SK-N-MC (cell line): ENCODE data around the gene CD38.

Experiments
- EZH2 ChIP-seq: fragments of 200-600 bp; sonication (generic); IDR thresholded peaks from one replicate; pipeline ENCODE4 v1.6.1; 2017; ENCODE audit warnings: antibody characterized with exemption
- FOXP2 ChIP-seq: optimal IDR thresholded peaks from 2 replicates; pipeline ENCODE3; 2011; ENCODE audit warnings: mild to moderate bottlenecking, moderate library complexity; ENCODE audit not compliant: insufficient read depth; ENCODE audit errors: extremely low read length, control extremely low read depth
- POLR2AphosphoS5 ChIP-seq: IDR thresholded peaks from 2 replicates; pipeline ENCODE4 v1.6.1; 2012; ENCODE audit warnings: mild to moderate bottlenecking, low read depth, low read length, borderline replicate concordance

GRCh38 chr4:15754323-15754722, 23.8 kb upstream of the CD38 start:
- TF ChIP-seq EZH2: no peak
- TF ChIP-seq POLR2AphosphoS5: no peak
- TF ChIP-seq FOXP2: no peak
